ENCODE data around the gene ASXL2.

- TF ChIP-seq HDAC6 (IDR thresholded peaks at IDR 0.05; ENCODE audit: low read depth, low read length), result no peak
- TF ChIP-seq ZNF503 (CRISPR knock-in tag; IDR thresholded peaks at IDR 0.05), result no peak
- TF ChIP-seq CERS6 (CRISPR knock-in tag; IDR thresholded peaks at IDR 0.05), result no peak
- TF ChIP-seq PBX3 (CRISPR knock-in tag; IDR thresholded peaks at IDR 0.05; ENCODE audit: borderline replicate concordance), result no peak
- TF ChIP-seq ARNT (IDR thresholded peaks at IDR 0.05), result no peak
- TF ChIP-seq JUND (CRISPR knock-in tag; IDR thresholded peaks at IDR 0.05), result no peak
- TF ChIP-seq POLR2A (IDR thresholded peaks at IDR 0.05; ENCODE audit: insufficient read depth in 1 of 2, low read depth in 2 of 2, low read length in 2 of 2), result no peak
- no peak for TF ChIP-seq CTCF (CRISPR knock-in tag; IDR thresholded peaks at IDR 0.05)
- no peak for TF ChIP-seq ZNF224 (CRISPR knock-in tag; IDR thresholded peaks at IDR 0.05)
- TF ChIP-seq MAZ (IDR thresholded peaks at IDR 0.05; ENCODE audit: borderline replicate concordance, low read depth, low read length), result no peak
- no peak for TF ChIP-seq MAZ (CRISPR knock-in tag; IDR thresholded peaks at IDR 0.05; ENCODE audit: low read depth)
- no peak for TF ChIP-seq MTA3 (CRISPR knock-in tag; IDR thresholded peaks at IDR 0.05)
- TF ChIP-seq PCBP1 (IDR thresholded peaks at IDR 0.05; ENCODE audit: borderline replicate concordance, low read depth, low read length), result no peak
- TF ChIP-seq ETS1 (CRISPR knock-in tag; IDR thresholded peaks at IDR 0.05), result no peak
Measured at GRCh38 chr2:25728559-25728958, 149.7 kb downstream of the ASXL2 start.
